ENCODE measurements around the gene KRTAP13-3. TPM values are rescaled to one million over a fixed set of nuclear protein-coding genes. Genes with fewer than 3 reads are reported as not detected.
A peak's percentile ranks its signal among the peaks of the same experiment; 100 is the strongest.

The KRTAP13-3 gene
- total RNA-seq, 1 experiment from 2014 or later = not detected

DNA sequence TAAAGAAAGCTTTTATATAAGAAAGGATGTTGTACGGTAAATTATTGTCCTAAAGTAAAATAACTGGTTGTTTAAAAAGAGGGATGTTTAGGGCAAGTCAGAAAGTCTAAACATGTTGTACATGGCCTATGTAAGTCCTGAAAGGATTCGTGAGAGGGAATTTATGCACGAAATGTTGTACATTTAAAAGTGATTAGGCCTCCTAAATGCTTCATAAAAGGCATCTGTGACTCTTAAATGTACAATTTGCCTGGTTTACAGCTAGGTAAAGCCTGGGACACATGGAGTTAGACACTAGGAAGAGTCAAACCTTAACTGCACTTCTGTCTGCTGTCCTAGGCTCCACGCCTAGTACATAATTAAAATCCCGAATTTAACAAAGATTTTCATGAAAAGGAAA is 9.7 kb downstream of the KRTAP13-3 start:
- H3K9me3 ChIP-seq (ENCODE audit: low read length) = 0 out of 2 replicates have a peak, but pooled peaks cover 8% of the 10 kb centered on the region
- H4K20me1 ChIP-seq (ENCODE audit: low read length) = no peaks in the 10 kb centered on the region
- intact Hi-C loops (cut with micrococcal nuclease) = no loop called here
- ChIA-PET POLR2A (ENCODE audit: unreplicated experiment) (no interaction called here), CTCF (no interaction called here)
- H3K79me2 ChIP-seq (ENCODE audit: low read length) = no peaks in the 10 kb centered on the region
- H3K4me1 ChIP-seq (ENCODE audit: insufficient read depth, low read length) = no peaks in the 10 kb centered on the region
- no TSS peak for BruUV-seq (replicated peaks)
- peaks cover 16% of the 10 kb centered on the region; the same call in 1 of the 2 replicates for H3K27me3 ChIP-seq (ENCODE audit: low read length)
- H2AFZ ChIP-seq (ENCODE audit: low read length) = no peak overlapping the region
- TF ChIP-seq EZH2 (IDR thresholded peaks at IDR 0.05; ENCODE audit: low read length, unreplicated experiment) (no peak), CTCF (conservative IDR thresholded peaks at IDR 0.05; ENCODE audit: low read depth, low read length) (no peak), EZH2phosphoT487 (IDR thresholded peaks at IDR 0.05; ENCODE audit: borderline replicate concordance, low read length) (no peak)
- no peak overlapping the region for H3K9ac ChIP-seq (ENCODE audit: low read length)
- DNase-seq (no peak), ATAC-seq (no peak)
- H3K36me3 ChIP-seq (ENCODE audit: low read depth, low read length) = no peaks in the 10 kb centered on the region
- H3K4me2 ChIP-seq (ENCODE audit: low read length) = no peak overlapping the region
- H3K9me2 ChIP-seq (replicated peaks; ENCODE audit: low read length) = no peaks in the 10 kb centered on the region
- H3K27ac ChIP-seq (ENCODE audit: low read length) = no peak overlapping the region
- no peaks in the 10 kb centered on the region for H3F3A ChIP-seq (ENCODE audit: low read length, unreplicated experiment)
- no peak overlapping the region for H3K4me3 ChIP-seq (ENCODE audit: low read length)

GRCh38 chr21:30408782-30409494 is 16.8 kb downstream of the KRTAP13-3 start:
- no peaks in the 10 kb centered on the region for H3K9me3 ChIP-seq (ENCODE audit: low read length)
- ChIA-PET POLR2A (ENCODE audit: unreplicated experiment) (no interaction called here), CTCF (interaction anchor here (0.5 to 1.0 kb wide), 3 partner anchors 25 to 880 kb away, joined by 3 read pairs; no protein-coding TSS in a partner anchor)
- intact Hi-C loops (cut with micrococcal nuclease) = loop anchor here (1.0 to 2.0 kb wide), 2 partner anchors 68 to 364 kb away; no protein-coding TSS in a partner anchor
- no peaks in the 10 kb centered on the region for H3K9me2 ChIP-seq (replicated peaks; ENCODE audit: low read length)
- no TSS peak for BruUV-seq (replicated peaks)
- H3F3A ChIP-seq (ENCODE audit: low read length, unreplicated experiment) = no peaks in the 10 kb centered on the region
- H3K27me3 ChIP-seq (ENCODE audit: low read length) = peaks cover 19% of the 10 kb centered on the region; the same call in 1 of the 2 replicates
- H3K27ac ChIP-seq (ENCODE audit: low read length) = no peak overlapping the region
- ATAC-seq = peak; percentile 100
- H3K36me3 ChIP-seq (ENCODE audit: low read depth, low read length) = no peaks in the 10 kb centered on the region
- peak overlapping the region; percentile 55 for H3K4me2 ChIP-seq (ENCODE audit: low read length)
- no peaks in the 10 kb centered on the region for H4K20me1 ChIP-seq (ENCODE audit: low read length)
- H3K9ac ChIP-seq (ENCODE audit: low read length) = no peak overlapping the region
- H3K4me1 ChIP-seq (ENCODE audit: insufficient read depth, low read length) = no peaks in the 10 kb centered on the region
- H2AFZ ChIP-seq (ENCODE audit: low read length) = peak overlapping the region; percentile 52
- no peaks in the 10 kb centered on the region for H3K79me2 ChIP-seq (ENCODE audit: low read length)
- TF ChIP-seq CTCF (conservative IDR thresholded peaks at IDR 0.05; ENCODE audit: low read depth, low read length) (peak; percentile 83), EZH2phosphoT487 (IDR thresholded peaks at IDR 0.05; ENCODE audit: borderline replicate concordance, low read length) (no peak), EZH2 (IDR thresholded peaks at IDR 0.05; ENCODE audit: low read length, unreplicated experiment) (no peak)
- DNase-seq = peak; percentile 93
- 0 out of 2 replicates have a peak overlapping the region, but pooled peaks have one; percentile 3 for H3K4me3 ChIP-seq (ENCODE audit: low read length)

- Histone ChIP-seq H4K20me1 (ENCODE audit: low read length) (no peaks in the 10 kb centered on the region), H3K9me2 (replicated peaks; ENCODE audit: low read length) (no peaks in the 10 kb centered on the region), H3K9me3 (ENCODE audit: low read length) (no peaks in the 10 kb centered on the region), H3K4me3 (ENCODE audit: low read length) (no peak within 1 kb of the TSS), H3K36me3 (ENCODE audit: low read depth, low read length) (no peaks in the 10 kb centered on the region), H3K27me3 (ENCODE audit: low read length) (peaks cover 49% of the 10 kb centered on the region), H3K4me2 (ENCODE audit: low read length) (no peak within 1 kb of the TSS), H3K9ac (ENCODE audit: low read length) (no peak within 1 kb of the TSS), H3K27ac (ENCODE audit: low read length) (no peak within 1 kb of the TSS), H3K79me2 (ENCODE audit: low read length) (no peaks in the 10 kb centered on the region), H2AFZ (ENCODE audit: low read length) (no peak within 1 kb of the TSS), H3F3A (ENCODE audit: low read length, unreplicated experiment) (no peaks in the 10 kb centered on the region), H3K4me1 (ENCODE audit: insufficient read depth, low read length) (no peaks in the 10 kb centered on the region)
- intact Hi-C loops (cut with micrococcal nuclease) = no loop called here
- ATAC-seq = no peak
- no TSS peak for BruUV-seq (replicated peaks)
- TF ChIP-seq EZH2phosphoT487 (IDR thresholded peaks at IDR 0.05; ENCODE audit: borderline replicate concordance, low read length) (no peak), CTCF (conservative IDR thresholded peaks at IDR 0.05; ENCODE audit: low read depth, low read length) (no peak), EZH2 (IDR thresholded peaks at IDR 0.05; ENCODE audit: low read length, unreplicated experiment) (no peak)
- CTCF ChIA-PET = no interaction called here
- no peak for DNase-seq
- POLR2A ChIA-PET (ENCODE audit: unreplicated experiment) = no interaction called here
Measured at GRCh38 chr21:30395731-30396130, 30.0 kb downstream of the KRTAP13-3 start, which contains the start of gene KRTAP13-1. KRTAP13-1 (plus strand) TSS chr21:30396031; CDS start chr21:30396087, 56 bp downstream.
